Mesothelial cell of epicardium (in vitro differentiated cells): ENCODE measurements around the gene AIFM2. TPM values are rescaled to one million over a fixed set of nuclear protein-coding genes. Genes with fewer than 3 reads are reported as not detected.

Source experiments
- DNase-seq, 2 experiments: peaks; one replicate each; pipeline ENCODE4 v3.0.0; 2021; ENCODE audit warnings: low spot score in 2 of 2; ENCODE audit not compliant: unreplicated experiment in 2 of 2
- H3K27ac Mint-ChIP-seq: 2 replicates; pipeline ENCODE4 v1.8.0; 2021; ENCODE audit warnings: mixed read lengths
- H3K27me3 Mint-ChIP-seq: 2 replicates; pipeline ENCODE4 v1.8.0; 2021; ENCODE audit warnings: low read depth, mixed read lengths
- H3K36me3 Mint-ChIP-seq: 2 replicates; pipeline ENCODE4 v1.8.0; 2021; ENCODE audit warnings: mixed read lengths
- H3K4me1 Mint-ChIP-seq: 2 replicates; pipeline ENCODE4 v1.8.0; 2021; ENCODE audit warnings: mixed read lengths
- H3K4me3 Mint-ChIP-seq: 2 replicates; pipeline ENCODE4 v1.8.0; 2021; ENCODE audit warnings: mild to moderate bottlenecking, moderate library complexity, mixed read lengths
- H3K9me3 Mint-ChIP-seq: 2 replicates; pipeline ENCODE4 v1.8.0; 2021; ENCODE audit warnings: mixed read lengths
- CTCF ChIP-seq: fragments of 200-600 bp; sonication (generic); IDR thresholded peaks from one replicate; pipeline ENCODE4 v1.5.0; 2021; ENCODE audit warnings: antibody characterized with exemption; ENCODE audit not compliant: unreplicated experiment
- total RNA-seq: library from RNA; stranded (reverse); gene quantifications from 3 replicates; pipeline ENCODE4 v1.2.1, GENCODE V29; 2021

Gene AIFM2
- total RNA-seq, 1 donor from 2014 or later: 10.4 TPM

GRCh38 chr10:70115948-70116682 lies 16.5 kb downstream of the AIFM2 start:
- Mint-ChIP-seq H3K27me3 (no peaks in the 10 kb centered on the region), H3K27ac (peak overlapping the region; percentile 5), H3K9me3 (no peaks in the 10 kb centered on the region), H3K4me3 (no peak overlapping the region), H3K4me1 (no peaks in the 10 kb centered on the region), H3K36me3 (peaks cover 17% of the 10 kb centered on the region)
- TF ChIP-seq CTCF: peak; percentile 98
- DNase-seq: peak in 1 of 2 experiments; percentile 56

GRCh38 chr10:70114902-70115301 lies 17.7 kb downstream of the AIFM2 start:
- H3K27me3 Mint-ChIP-seq: no peaks in the 10 kb centered on the region
- no peak for TF ChIP-seq CTCF
- H3K4me1 Mint-ChIP-seq: no peaks in the 10 kb centered on the region
- H3K9me3 Mint-ChIP-seq: no peaks in the 10 kb centered on the region
- no peak overlapping the region for H3K27ac Mint-ChIP-seq
- peaks cover 17% of the 10 kb centered on the region for H3K36me3 Mint-ChIP-seq
- DNase-seq: no peak
- no peak overlapping the region for H3K4me3 Mint-ChIP-seq

GRCh38 chr10:70112071-70112470 lies 20.6 kb downstream of the AIFM2 start:
- Mint-ChIP-seq H3K4me3 (no peak overlapping the region), H3K27ac (peak overlapping the region; percentile 47), H3K9me3 (no peaks in the 10 kb centered on the region), H3K27me3 (no peaks in the 10 kb centered on the region), H3K4me1 (no peaks in the 10 kb centered on the region), H3K36me3 (peaks cover 20% of the 10 kb centered on the region)
- TF ChIP-seq CTCF: no peak
- DNase-seq: no peak

GRCh38 chr10:70111496-70111895 lies 21.1 kb downstream of the AIFM2 start:
- Mint-ChIP-seq H3K27ac (no peak overlapping the region), H3K4me3 (no peak overlapping the region), H3K9me3 (no peaks in the 10 kb centered on the region), H3K4me1 (no peaks in the 10 kb centered on the region), H3K36me3 (peaks cover 21% of the 10 kb centered on the region), H3K27me3 (no peaks in the 10 kb centered on the region)
- no peak for TF ChIP-seq CTCF
- no peak for DNase-seq

- Mint-ChIP-seq H3K9me3 (no peaks in the 10 kb centered on the region), H3K27me3 (no peaks in the 10 kb centered on the region), H3K4me3 (no peak overlapping the region), H3K4me1 (no peaks in the 10 kb centered on the region), H3K27ac (no peak overlapping the region), H3K36me3 (peaks cover 31% of the 10 kb centered on the region)
- DNase-seq: no peak
- TF ChIP-seq CTCF: no peak
These were observed 23.4 kb downstream of the AIFM2 start for GRCh38 chr10:70109064-70109729.
